IPS-20b (cell line): ENCODE measurements around the gene MGAT4C.

Experiments used
- H3K27ac ChIP-seq: one replicate; pipeline ENCODE4 v1.5.1; 2013; ENCODE audit warnings: low read length
- H3K27me3 ChIP-seq: 2 replicates; pipeline ENCODE4 v1.6.1; 2013; ENCODE audit warnings: mild to moderate bottlenecking, low read length, inconsistent platforms; ENCODE audit not compliant: insufficient read depth
- H3K36me3 ChIP-seq: 2 replicates; pipeline ENCODE4 v1.6.1; 2013; ENCODE audit warnings: low read depth, mild to moderate bottlenecking, inconsistent platforms, low read length, moderate library complexity; ENCODE audit not compliant: insufficient read depth
- H3K4me1 ChIP-seq: 2 replicates; pipeline ENCODE4 v1.6.1; 2013; ENCODE audit warnings: mild to moderate bottlenecking, control low read depth, inconsistent platforms, low read length, moderate library complexity; ENCODE audit not compliant: insufficient read depth
- H3K4me3 ChIP-seq: 2 replicates; pipeline ENCODE4 v1.5.1; 2013; ENCODE audit warnings: mild to moderate bottlenecking, low read length, inconsistent platforms
- H3K9ac ChIP-seq: 2 replicates; pipeline ENCODE4 v1.6.1; 2013; ENCODE audit warnings: low read depth, mild to moderate bottlenecking, inconsistent platforms, low read length, moderate library complexity
- H3K9me3 ChIP-seq: 2 replicates; pipeline ENCODE4 v1.6.1; 2013; ENCODE audit warnings: mild to moderate bottlenecking, low read depth, low read length, inconsistent platforms; ENCODE audit not compliant: insufficient read depth

MGAT4C gene

GRCh38 chr12:86260183-86260582, 4.0 kb upstream of the MGAT4C start:
- no peak overlapping the region for H3K9ac ChIP-seq
- H3K27ac ChIP-seq = no peak overlapping the region
- no peaks in the 10 kb centered on the region for H3K27me3 ChIP-seq
- no peaks in the 10 kb centered on the region for H3K9me3 ChIP-seq
- H3K4me3 ChIP-seq = no peak overlapping the region
- H3K4me1 ChIP-seq = peaks cover 15% of the 10 kb centered on the region; the same call in 1 of the 2 replicates
- no peaks in the 10 kb centered on the region for H3K36me3 ChIP-seq

DNA sequence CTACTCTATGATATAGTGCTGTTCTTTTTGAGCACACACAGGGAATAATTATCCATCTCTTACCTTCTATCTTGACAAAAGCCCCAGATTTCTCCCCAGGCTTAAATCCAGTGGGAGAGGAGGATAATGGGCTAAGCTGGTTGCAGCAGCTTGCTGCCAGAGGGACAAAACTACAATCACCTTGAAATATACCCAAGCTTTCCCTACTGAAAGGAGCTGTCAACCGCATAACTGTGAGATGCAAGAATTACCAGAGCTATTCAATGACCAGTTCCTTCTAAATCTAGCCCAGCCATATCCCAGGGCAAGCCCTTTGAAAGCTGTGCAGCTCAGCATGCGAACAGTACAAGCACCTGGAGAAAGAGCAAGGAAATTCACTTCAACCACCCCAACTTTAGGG, 943 bp upstream of the MGAT4C start:
- H3K27ac ChIP-seq = no peak overlapping the region
- H3K27me3 ChIP-seq = no peaks in the 10 kb centered on the region
- H3K36me3 ChIP-seq = no peaks in the 10 kb centered on the region
- no peak overlapping the region for H3K9ac ChIP-seq
- H3K4me1 ChIP-seq = peaks cover 10% of the 10 kb centered on the region; the same call in 1 of the 2 replicates
- H3K9me3 ChIP-seq = no peaks in the 10 kb centered on the region
- no peak overlapping the region for H3K4me3 ChIP-seq

DNA sequence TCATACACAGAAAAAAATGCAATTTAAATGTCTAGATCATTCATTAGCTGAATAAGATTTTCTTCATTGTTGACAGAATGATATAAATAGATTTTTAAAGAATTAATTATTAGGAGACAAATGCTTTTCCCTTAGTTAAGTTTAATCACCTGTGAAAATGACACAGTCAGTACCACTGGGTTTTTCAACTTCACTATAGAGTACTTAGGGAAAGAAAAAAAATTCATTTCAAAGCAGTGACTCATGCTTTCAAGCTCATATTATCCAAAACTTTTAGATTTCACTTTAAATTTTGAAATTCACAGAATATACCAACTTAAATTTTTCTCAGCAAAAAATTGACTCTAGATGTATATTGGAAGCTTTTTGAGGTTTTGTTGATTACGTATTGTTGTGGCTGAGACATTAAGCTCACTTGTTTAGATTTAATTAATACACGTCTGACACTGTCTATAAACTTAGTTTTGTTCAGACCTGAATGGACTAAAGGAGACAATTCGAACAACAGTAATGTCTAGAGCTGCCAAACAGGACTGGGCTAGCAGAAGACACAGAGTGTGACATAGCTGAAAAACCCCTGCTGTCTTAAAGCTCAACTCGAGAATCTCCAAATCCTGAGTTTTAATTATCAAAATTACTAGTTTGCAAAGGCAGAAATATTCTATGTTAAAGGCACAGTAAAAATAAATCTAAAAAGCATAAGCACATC, 1.6 kb downstream of the MGAT4C start:
- Histone ChIP-seq H3K4me1 (0 out of 2 replicates have a peak, but pooled peaks cover 2% of the 10 kb centered on the region), H3K27me3 (no peaks in the 10 kb centered on the region), H3K9me3 (no peaks in the 10 kb centered on the region), H3K9ac (no peak overlapping the region), H3K4me3 (no peak overlapping the region), H3K36me3 (no peaks in the 10 kb centered on the region), H3K27ac (no peak overlapping the region)

DNA sequence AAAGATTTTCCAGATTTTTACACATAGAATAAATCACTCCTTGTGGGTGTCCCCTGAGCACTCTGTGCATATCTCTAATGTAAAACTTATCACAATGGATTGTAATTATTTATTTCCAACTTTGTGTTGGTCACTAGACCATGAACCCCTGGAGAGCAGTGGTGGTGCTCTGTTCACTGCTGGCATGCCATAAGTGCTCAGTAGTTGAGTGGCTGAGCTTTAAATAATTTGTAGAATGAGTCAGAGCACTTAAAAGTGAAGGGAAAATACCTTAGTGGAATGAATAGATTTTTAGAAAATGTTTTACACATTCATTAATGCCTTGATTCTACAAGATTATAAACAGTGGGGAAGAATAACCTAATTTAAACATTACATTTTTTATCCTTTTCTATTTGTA, 6.3 kb downstream of the MGAT4C start:
- no peaks in the 10 kb centered on the region for H3K36me3 ChIP-seq
- H3K4me1 ChIP-seq = 0 out of 2 replicates have a peak, but pooled peaks cover 3% of the 10 kb centered on the region
- H3K9me3 ChIP-seq = no peaks in the 10 kb centered on the region
- H3K27me3 ChIP-seq = no peaks in the 10 kb centered on the region
- H3K27ac ChIP-seq = no peak overlapping the region
- no peak overlapping the region for H3K9ac ChIP-seq
- H3K4me3 ChIP-seq = no peak overlapping the region

DNA sequence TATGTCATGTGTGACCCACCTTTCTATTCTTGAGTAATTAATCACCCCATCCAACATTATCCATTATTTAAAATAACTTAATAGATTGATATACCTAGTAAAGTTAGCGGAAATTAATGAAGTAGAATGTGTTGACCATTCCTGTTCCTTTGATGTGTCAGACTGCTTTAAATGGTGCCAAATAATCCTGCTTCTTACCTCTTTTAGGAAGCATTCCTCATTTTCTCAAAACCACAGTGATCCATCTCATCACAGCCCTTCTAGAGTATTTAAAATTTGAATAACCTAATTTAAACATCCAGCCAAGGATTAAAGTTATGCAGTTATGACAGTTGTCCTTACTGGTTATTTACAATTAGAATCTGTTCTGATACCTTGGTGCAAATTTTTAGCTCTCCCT, 6.9 kb downstream of the MGAT4C start:
- no peak overlapping the region for H3K27ac ChIP-seq
- H3K9ac ChIP-seq = no peak overlapping the region
- 0 out of 2 replicates have a peak, but pooled peaks cover 3% of the 10 kb centered on the region for H3K4me1 ChIP-seq
- no peak overlapping the region for H3K4me3 ChIP-seq
- H3K27me3 ChIP-seq = no peaks in the 10 kb centered on the region
- H3K9me3 ChIP-seq = no peaks in the 10 kb centered on the region
- H3K36me3 ChIP-seq = no peaks in the 10 kb centered on the region

DNA sequence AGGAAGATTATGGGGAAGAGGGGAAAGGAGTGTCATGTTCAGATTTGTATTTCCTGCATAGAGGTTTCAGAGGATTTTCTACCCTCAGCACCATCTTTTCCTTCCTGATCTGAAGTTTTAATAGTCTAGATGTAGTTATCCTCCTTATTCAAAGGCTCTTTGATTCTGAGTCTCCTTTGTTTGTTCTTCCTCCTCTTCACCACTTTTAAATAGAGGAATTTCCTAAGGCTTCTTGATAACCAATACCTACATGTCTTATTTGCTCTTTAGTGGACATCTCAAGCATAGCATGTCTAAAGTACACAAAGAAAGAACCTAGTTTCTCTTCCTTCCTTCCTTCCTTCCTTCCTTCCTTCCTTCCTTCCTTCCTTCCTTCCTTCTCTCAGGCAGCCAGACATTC, 8.3 kb downstream of the MGAT4C start:
- H3K27me3 ChIP-seq = no peaks in the 10 kb centered on the region
- H3K4me3 ChIP-seq = no peak overlapping the region
- H3K9me3 ChIP-seq = no peaks in the 10 kb centered on the region
- no peak overlapping the region for H3K9ac ChIP-seq
- no peaks in the 10 kb centered on the region for H3K36me3 ChIP-seq
- H3K27ac ChIP-seq = no peak overlapping the region
- 0 out of 2 replicates have a peak, but pooled peaks cover 3% of the 10 kb centered on the region for H3K4me1 ChIP-seq

GRCh38 chr12:86241600-86241999, 14.6 kb downstream of the MGAT4C start:
- H3K9ac ChIP-seq = no peak overlapping the region
- no peaks in the 10 kb centered on the region for H3K27me3 ChIP-seq
- H3K4me3 ChIP-seq = no peak overlapping the region
- no peaks in the 10 kb centered on the region for H3K4me1 ChIP-seq
- H3K9me3 ChIP-seq = no peaks in the 10 kb centered on the region
- no peak overlapping the region for H3K27ac ChIP-seq
- H3K36me3 ChIP-seq = no peaks in the 10 kb centered on the region

DNA sequence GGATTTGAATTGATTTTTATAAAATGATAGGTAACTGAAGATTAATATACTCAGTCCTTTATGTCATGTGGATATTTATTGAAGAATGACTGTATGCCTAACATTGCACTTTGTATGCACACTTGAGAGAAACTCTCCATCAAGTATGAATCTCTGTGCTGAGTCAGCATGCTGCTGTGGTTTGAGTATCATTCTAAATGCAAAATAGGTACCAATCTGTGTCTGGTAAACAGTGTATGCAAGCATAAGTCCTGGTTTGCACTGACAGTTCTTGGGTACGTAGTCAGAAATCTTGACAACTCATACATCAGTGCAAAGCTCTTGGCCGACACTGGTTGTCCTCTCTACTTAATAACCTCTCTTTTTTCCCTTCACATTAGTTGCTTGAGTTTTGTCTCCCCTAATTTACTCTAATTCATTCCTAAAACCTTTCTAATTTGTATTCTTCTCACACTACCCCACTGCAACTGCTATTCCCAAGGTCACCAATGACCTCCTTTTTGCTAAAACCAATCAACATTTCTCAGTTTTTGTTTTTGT, 21.8 kb downstream of the MGAT4C start:
- no peak overlapping the region for H3K27ac ChIP-seq
- H3K4me3 ChIP-seq = no peak overlapping the region
- H3K9ac ChIP-seq = no peak overlapping the region
- peaks cover 19% of the 10 kb centered on the region for H3K4me1 ChIP-seq
- H3K9me3 ChIP-seq = no peaks in the 10 kb centered on the region
- H3K36me3 ChIP-seq = no peaks in the 10 kb centered on the region
- H3K27me3 ChIP-seq = no peaks in the 10 kb centered on the region

GRCh38 chr12:86233126-86233525, 23.1 kb downstream of the MGAT4C start:
- no peaks in the 10 kb centered on the region for H3K9me3 ChIP-seq
- H3K27ac ChIP-seq = no peak overlapping the region
- no peak overlapping the region for H3K9ac ChIP-seq
- H3K4me1 ChIP-seq = peaks cover 19% of the 10 kb centered on the region
- H3K4me3 ChIP-seq = no peak overlapping the region
- H3K36me3 ChIP-seq = no peaks in the 10 kb centered on the region
- H3K27me3 ChIP-seq = no peaks in the 10 kb centered on the region

DNA sequence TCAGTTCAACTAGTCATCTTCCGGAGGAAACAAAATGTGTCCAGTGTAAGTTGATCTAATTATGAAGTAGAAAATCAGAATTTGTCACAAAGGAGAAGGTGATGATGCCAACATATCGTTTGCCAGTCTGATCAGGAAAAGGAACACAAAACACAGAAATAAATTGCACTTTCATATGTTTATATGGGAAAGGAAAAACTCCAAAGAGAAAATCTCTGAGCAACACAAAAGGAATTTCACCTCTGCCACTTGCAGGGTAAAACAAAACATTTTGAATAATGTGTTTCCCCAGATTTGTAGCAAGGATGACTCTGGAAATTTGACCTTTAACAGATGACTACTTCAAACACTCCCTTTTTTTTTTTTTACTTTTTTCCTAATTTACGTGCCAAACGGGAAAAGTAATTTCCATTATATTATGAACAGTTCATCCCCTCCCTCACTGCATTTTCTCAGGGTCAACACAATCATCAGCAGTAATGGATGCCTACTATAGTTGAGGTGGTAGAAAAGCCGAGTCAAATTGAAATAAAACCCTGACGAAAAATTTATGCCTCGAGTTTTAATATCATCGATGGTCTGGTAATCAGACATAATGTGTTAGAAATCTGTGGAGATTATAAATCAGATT, 25.6 kb downstream of the MGAT4C start:
- Histone ChIP-seq H3K27me3 (no peaks in the 10 kb centered on the region), H3K9ac (no peak overlapping the region), H3K27ac (no peak overlapping the region), H3K4me1 (peaks cover 19% of the 10 kb centered on the region), H3K4me3 (no peak overlapping the region), H3K9me3 (no peaks in the 10 kb centered on the region), H3K36me3 (no peaks in the 10 kb centered on the region)

- Histone ChIP-seq H3K4me3 (no peak overlapping the region), H3K9ac (no peak overlapping the region), H3K27ac (no peak overlapping the region), H3K27me3 (no peaks in the 10 kb centered on the region), H3K9me3 (no peaks in the 10 kb centered on the region), H3K4me1 (peaks cover 19% of the 10 kb centered on the region), H3K36me3 (no peaks in the 10 kb centered on the region)
Measured at GRCh38 chr12:86229772-86230171, 26.4 kb downstream of the MGAT4C start.

GRCh38 chr12:86228656-86229055, 27.5 kb downstream of the MGAT4C start:
- H3K27ac ChIP-seq = no peak overlapping the region
- H3K27me3 ChIP-seq = no peaks in the 10 kb centered on the region
- no peak overlapping the region for H3K9ac ChIP-seq
- no peak overlapping the region for H3K4me3 ChIP-seq
- no peaks in the 10 kb centered on the region for H3K9me3 ChIP-seq
- H3K4me1 ChIP-seq = peaks cover 18% of the 10 kb centered on the region
- no peaks in the 10 kb centered on the region for H3K36me3 ChIP-seq
